Right renal pelvis (tissue), 4 donors: ENCODE measurements around the gene MAP3K20. TPM values are rescaled to one million over a fixed set of nuclear protein-coding genes. Genes with fewer than 3 reads are reported as not detected.

Experiments used
- DNase-seq, 4 donors: peaks; one replicate each; pipeline ENCODE4 v3.0.0-alpha.2; 2013; ENCODE audit warnings: low read depth in 4 of 4, low spot score in 3 of 4, missing footprints in 1 of 4
- polyA plus RNA-seq, 4 donors: library from polyadenylated mRNA; unstranded; fragments of 120-200 nt; gene quantifications; one replicate each; pipeline ENCODE4 v1.2.1, GENCODE V29; 2013; ENCODE audit not compliant: insufficient read length in 4 of 4

MAP3K20 gene
- polyA plus RNA-seq, 4 donors = 23.1 to 30.2 (median 29.3) TPM

- no peak for DNase-seq
Measured at GRCh38 chr2:173049831-173050230, 25.8 kb upstream of the MAP3K20 start.

- no peak for DNase-seq
Measured at GRCh38 chr2:173050684-173051083, 25.0 kb upstream of the MAP3K20 start.

DNA sequence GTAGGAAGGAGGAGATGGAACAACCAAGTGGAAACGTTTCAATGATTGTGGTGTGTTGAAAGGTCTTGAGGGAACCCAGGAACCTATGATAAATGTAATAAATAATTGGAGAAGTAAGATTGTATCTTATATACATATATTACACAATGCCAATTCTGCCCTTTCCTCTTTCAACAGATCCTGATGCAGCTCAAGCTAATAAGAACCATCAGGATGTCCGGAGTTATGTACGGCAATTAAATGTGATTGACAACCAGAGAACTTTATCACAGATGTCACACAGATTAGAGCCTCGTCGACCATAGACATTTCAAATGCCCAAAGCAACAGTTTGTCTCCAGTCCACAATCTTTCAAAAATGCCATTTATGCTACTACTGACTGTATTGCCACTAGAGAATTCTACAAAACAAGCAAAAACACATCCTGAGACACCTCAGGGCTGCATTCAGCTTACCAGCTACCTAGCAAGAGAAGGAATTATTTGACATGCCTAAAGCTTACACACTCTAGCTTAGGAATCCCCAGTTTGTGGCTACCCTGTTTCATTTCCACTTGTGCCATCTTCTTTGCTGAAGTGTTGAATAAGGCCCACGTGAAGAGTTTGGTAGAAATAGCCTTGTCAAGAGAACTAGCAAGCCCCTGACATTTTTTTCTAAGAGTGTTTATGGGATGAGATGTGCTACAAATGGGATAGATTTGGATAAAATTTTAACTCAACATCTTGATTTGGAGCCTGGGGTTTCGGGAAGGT lies 24.0 kb upstream of the MAP3K20 start:
- no peak for DNase-seq

- no peak for DNase-seq
Measured at GRCh38 chr2:173053043-173053699, 22.5 kb upstream of the MAP3K20 start.

- no peak for DNase-seq
Measured at GRCh38 chr2:173054466-173054865, 21.2 kb upstream of the MAP3K20 start.

DNA sequence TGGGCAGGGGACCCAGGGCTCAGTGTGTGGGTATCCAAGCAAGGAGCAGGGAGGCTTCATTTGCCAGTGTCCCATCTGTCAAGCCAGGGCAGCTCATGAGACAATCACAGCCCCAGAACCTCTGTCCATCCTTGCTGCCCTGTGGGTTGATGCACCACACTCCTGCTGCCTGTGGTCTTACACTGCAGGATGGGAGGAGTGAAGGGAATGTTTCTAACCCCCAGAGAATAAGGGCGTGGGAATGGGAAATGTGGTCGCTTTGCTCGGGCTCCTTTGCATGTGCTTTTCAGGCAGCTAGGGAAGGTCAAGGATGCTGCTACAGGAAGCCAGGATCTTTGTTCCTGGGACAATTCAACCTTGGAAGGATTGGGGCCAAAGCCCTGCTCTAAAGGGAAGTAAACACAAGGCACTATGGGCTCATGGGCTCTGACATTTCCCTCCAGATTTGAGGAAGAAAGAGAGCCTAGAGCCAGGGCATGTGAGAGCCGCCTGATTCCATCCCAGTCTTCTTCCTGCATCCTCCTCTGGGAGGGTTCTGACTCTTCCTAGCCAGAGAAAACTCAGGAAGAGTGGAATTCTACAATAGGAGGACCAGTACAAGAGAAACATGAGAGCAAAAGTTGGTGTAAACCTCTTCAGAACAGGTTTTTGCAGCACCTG lies 18.8 kb upstream of the MAP3K20 start:
- no peak for DNase-seq

GRCh38 chr2:173058097-173058496 lies 17.5 kb upstream of the MAP3K20 start:
- DNase-seq = no peak

DNA sequence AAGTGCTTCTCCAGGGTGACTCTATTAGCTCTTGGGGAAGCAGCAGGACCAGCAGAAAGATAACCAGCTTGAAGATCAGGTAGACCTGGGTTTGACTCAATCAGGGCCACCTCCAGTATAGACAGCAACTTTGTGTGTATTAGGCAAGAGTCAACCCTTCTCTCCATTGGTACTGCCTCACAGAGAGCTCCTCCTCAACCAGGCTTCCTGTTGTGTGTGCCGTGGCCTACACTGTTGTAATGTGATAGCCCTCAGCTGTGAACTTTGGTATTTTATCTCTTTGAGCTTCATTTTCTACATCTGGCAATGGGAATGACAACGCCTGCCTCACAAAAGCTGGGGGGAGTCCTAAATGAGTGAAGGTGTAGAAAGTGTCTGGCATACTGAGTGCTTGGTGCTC lies 17.0 kb upstream of the MAP3K20 start:
- no peak for DNase-seq

- DNase-seq = no peak
Measured at GRCh38 chr2:173059292-173059691, 16.4 kb upstream of the MAP3K20 start.

DNA sequence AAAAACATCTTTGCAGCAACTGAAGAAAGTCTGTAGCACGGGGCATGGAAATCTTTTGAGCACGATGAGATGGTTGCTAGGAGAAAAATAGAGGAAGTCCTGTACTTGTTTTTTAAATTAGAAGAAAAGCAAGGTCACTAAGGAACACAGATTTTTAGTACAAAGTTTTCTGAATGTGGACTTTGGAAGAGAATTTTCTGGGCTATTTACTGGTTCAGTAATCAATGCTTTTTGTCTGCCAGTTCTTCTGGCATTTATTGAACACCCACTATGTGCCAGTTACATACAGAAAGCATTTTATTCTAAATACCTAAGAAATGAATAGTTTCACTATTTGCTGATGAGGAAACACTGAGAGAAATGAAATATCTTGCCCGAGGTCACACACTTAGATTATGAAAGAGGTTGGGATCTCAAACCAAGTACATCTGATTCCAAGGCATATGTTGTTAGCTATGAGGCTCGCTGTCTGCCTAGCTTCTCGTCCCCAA lies 15.6 kb upstream of the MAP3K20 start:
- no peak for DNase-seq

DNA sequence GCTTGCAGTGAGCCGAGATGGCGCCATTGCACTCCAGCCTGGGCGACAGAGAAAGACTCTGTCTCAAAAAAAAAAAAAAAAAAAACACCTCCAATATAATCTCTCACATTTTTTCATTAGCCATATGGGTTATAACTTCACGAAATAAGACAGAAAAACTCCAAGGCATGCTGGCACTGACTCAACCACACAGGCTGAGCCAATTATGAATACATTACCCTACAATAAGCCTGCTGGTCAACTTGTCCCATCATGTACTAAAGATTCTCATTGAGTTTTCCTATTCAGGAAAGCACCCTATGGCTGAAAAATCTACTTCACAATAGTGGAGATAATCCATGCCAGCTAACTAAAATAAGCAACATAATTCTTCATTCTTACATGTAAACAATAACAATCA lies 12.8 kb upstream of the MAP3K20 start:
- no peak for DNase-seq

DNA sequence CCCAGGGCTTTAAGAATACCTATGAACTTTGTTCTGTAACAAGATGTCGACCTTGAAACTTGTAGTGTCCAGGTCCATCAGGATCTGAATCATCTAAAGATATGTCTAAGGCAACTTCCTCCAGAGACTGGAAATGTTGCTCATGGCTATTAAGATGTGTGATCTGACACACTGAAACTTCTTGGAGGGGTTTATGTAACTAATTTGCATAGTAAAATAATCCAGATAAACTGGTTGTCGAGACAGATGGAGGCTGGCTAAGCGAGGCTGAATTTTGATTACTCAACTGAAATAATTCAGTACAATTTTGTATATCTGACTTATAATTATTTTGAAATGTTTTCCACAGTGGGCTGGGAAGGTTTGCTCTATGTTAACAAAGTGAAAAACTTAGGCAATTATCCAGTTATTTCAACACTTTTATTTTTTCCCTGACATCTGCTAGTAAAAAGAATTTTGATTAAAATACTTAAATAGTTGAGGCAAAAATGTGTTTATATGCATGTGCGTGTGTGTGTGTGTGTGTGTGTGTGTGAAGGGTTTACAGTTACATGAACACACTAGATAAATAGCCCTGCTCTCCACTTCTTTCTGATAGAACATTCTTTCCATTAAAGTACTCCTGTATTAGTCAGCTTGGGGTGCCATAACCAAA lies 11.4 kb upstream of the MAP3K20 start:
- DNase-seq = no peak

GRCh38 chr2:173066887-173067676 lies 8.6 kb upstream of the MAP3K20 start:
- DNase-seq = no peak

- peak in 1 of 4 donors; percentile 12 for DNase-seq
Measured at GRCh38 chr2:173075056-173075780, 428 bp upstream of the MAP3K20 start.

GRCh38 chr2:173076581-173077345 lies 1.1 kb downstream of the MAP3K20 start:
- DNase-seq = peak; percentile 20 to 48 (median 35)

- DNase-seq = no peak
Measured at GRCh38 chr2:173077506-173078177, 2.0 kb downstream of the MAP3K20 start.

GRCh38 chr2:173079141-173079540 lies 3.5 kb downstream of the MAP3K20 start:
- DNase-seq = no peak
